HuH-7.5 (cell line): ENCODE data around the gene MRPS5.

Experiments used
- DNase-seq: peaks from one replicate; pipeline ENCODE4 v3.0.0; 2011; ENCODE audit warnings: low spot score

Gene MRPS5

GRCh38 chr2:95060446-95061118, 61.0 kb downstream of the MRPS5 start:
- no peak for DNase-seq

- DNase-seq = no peak
Measured at GRCh38 chr2:95059656-95060370, 61.8 kb downstream of the MRPS5 start.

- DNase-seq = no peak
Measured at GRCh38 chr2:95058989-95059641, 62.5 kb downstream of the MRPS5 start.

- no peak for DNase-seq
Measured at GRCh38 chr2:95058466-95058988, 63.1 kb downstream of the MRPS5 start.

GRCh38 chr2:95057535-95058370, 63.9 kb downstream of the MRPS5 start:
- no peak for DNase-seq

GRCh38 chr2:95056461-95057459, 64.8 kb downstream of the MRPS5 start:
- no peak for DNase-seq

GRCh38 chr2:95056044-95056443, 65.6 kb downstream of the MRPS5 start:
- no peak for DNase-seq

- no peak for DNase-seq
Measured at GRCh38 chr2:95055262-95055661, 66.3 kb downstream of the MRPS5 start.

GRCh38 chr2:95054016-95054415, 67.6 kb downstream of the MRPS5 start:
- DNase-seq = no peak

- DNase-seq = no peak
Measured at GRCh38 chr2:95053543-95053942, 68.1 kb downstream of the MRPS5 start.

GRCh38 chr2:95052804-95053479, 68.7 kb downstream of the MRPS5 start:
- DNase-seq = no peak

GRCh38 chr2:95052307-95052706, 69.3 kb downstream of the MRPS5 start:
- DNase-seq = no peak

- DNase-seq = no peak
Measured at GRCh38 chr2:95051626-95052025, 70.0 kb downstream of the MRPS5 start.

GRCh38 chr2:95050385-95051300, 71.0 kb downstream of the MRPS5 start:
- no peak for DNase-seq

GRCh38 chr2:95049961-95050360, 71.6 kb downstream of the MRPS5 start:
- DNase-seq = no peak

- no peak for DNase-seq
Measured at GRCh38 chr2:95049683-95049955, 72.0 kb downstream of the MRPS5 start.

- DNase-seq = no peak
Measured at GRCh38 chr2:95048825-95049682, 72.6 kb downstream of the MRPS5 start.
